ENCODE data around the gene ERLIN1.
A peak's percentile ranks its signal among the peaks of the same experiment; 100 is the strongest.
"Not testable (repeated sequence)": the region's sequence is repeated elsewhere in the genome, so short reads cannot be mapped to it uniquely, and the experiment has no call there.

ERLIN1 gene

GRCh38 chr10:100131571-100131970, 54.3 kb downstream of the ERLIN1 start:
- no peak for DNase-seq

- DNase-seq: no peak
These were observed 55.0 kb downstream of the ERLIN1 start for GRCh38 chr10:100130831-100131230.

DNA sequence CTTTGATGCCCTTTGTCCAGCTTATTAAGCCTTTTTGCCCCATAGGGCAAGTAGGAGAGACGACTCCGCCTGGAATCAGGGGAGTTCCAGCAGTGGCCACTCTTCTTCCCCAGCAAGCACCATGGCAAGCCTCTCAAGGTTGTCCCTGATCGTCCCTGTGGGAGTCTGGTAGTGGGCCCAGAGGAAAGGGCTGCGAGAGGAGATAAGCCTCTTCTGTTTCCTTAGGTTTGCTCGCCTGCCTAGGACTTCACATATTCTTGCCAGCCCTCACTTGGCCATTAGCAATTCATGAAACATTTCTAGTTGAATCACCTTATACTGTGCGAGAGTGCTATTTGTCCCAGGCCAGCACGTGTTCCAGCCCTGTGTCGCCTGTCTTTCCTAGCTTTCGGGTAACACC, 56.4 kb downstream of the ERLIN1 start:
- no peak for DNase-seq

- no peak for DNase-seq
These were observed 56.9 kb downstream of the ERLIN1 start for GRCh38 chr10:100128951-100129350.

GRCh38 chr10:100125335-100125734, 60.5 kb downstream of the ERLIN1 start:
- DNase-seq: not testable (repeated sequence)

DNA sequence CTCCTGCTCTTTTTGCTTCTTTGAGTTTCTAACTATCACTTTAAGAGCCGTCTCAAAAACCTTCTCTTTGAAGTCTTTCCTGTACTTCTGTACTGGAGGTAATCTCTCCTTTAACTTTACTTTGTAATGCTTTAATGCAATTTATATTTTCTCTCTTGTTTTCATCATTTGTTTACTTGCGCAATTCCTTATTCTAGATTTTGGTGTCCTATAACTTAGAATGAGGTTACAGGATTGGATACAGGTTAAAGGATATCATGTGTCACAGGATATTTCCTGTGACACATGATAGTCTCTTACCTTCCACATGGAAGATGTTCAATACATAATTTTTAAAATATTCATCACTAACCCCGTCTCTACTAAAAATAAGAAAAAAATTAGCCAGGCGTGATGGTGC, 61.7 kb downstream of the ERLIN1 start:
- no peak for DNase-seq

GRCh38 chr10:100122780-100123179, 63.0 kb downstream of the ERLIN1 start:
- DNase-seq: no peak

DNA sequence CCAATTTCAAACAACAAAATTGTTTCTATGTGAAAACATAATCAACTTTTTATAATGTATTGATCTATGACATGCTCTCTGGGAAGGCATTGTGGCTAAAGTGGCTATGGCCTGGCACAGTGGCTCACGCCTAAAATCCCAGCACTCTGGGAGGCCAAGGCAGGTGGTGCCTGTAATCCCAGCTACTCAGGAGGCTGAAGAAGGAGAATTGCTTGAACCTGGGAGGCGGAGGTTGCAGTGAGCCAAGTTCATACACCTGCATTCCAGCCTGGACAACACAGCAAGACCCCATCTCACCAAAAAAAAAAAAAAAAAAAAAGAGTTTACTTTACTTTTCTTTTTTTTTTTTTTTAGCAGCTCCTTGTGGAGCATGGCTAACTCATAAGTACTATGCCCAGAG, 65.3 kb downstream of the ERLIN1 start:
- DNase-seq: no peak

DNA sequence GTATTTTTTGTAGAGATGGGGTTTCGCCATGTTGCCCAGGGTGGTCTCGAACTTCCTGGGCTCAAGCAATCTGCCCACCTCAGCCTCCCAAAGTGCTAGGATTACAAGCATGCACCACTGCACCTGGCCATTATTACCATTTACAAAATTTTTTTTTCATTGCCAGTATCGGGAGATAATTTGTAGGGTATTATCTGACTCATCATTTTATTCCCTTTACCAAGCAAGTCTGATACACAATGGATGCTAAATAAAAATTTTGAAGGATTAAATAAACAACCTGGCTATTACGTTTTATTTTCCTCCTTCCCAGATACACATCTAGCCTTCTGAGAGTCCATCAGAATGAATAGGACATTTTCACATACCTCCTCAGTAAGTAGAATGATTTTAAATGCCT, 66.1 kb downstream of the ERLIN1 start:
- DNase-seq: no peak

GRCh38 chr10:100114976-100115770, 70.7 kb downstream of the ERLIN1 start:
- no peak for DNase-seq

GRCh38 chr10:100114460-100114859, 71.4 kb downstream of the ERLIN1 start:
- no peak for DNase-seq

DNA sequence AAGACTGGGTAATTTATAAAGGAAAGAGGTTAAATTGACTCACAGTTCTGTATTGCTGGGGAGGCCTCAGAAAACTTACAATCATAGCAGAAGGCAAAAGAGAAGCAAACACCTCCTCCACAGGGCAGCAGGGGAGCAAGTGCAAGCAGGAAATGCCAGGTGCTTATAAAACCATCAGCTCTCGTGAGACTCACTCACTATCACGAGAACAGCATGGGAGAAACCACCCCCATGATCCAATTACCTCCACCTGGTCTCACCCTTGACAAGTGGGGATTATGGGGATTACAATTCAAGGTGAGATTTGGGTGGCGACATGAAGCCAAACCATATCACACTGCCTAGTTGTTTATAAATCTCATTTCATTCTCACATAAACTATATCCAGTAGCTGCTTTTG, 76.2 kb downstream of the ERLIN1 start:
- no peak for DNase-seq

- no peak for DNase-seq
These were observed 79.0 kb downstream of the ERLIN1 start for GRCh38 chr10:100106865-100107264.

GRCh38 chr10:100104300-100104699, 81.5 kb downstream of the ERLIN1 start:
- DNase-seq: no peak

DNA sequence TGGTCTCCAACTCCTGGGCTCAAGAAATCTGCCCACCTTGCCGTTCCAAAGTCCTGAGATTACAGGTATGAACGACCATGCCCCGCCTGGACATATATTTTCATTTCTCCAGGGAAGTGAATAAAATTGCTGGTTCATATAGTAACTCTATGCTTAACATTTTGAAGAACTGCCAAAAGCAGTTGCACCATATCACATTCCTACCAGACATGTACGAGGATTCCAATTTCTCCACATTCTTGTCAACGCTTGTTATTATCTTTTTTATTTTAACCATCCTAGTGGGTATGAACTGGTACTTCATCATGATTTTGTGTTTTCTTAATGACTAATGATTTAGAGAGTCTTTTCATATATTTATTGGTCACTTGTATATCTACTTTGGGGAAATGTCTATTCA, 82.2 kb downstream of the ERLIN1 start:
- no peak for DNase-seq

DNA sequence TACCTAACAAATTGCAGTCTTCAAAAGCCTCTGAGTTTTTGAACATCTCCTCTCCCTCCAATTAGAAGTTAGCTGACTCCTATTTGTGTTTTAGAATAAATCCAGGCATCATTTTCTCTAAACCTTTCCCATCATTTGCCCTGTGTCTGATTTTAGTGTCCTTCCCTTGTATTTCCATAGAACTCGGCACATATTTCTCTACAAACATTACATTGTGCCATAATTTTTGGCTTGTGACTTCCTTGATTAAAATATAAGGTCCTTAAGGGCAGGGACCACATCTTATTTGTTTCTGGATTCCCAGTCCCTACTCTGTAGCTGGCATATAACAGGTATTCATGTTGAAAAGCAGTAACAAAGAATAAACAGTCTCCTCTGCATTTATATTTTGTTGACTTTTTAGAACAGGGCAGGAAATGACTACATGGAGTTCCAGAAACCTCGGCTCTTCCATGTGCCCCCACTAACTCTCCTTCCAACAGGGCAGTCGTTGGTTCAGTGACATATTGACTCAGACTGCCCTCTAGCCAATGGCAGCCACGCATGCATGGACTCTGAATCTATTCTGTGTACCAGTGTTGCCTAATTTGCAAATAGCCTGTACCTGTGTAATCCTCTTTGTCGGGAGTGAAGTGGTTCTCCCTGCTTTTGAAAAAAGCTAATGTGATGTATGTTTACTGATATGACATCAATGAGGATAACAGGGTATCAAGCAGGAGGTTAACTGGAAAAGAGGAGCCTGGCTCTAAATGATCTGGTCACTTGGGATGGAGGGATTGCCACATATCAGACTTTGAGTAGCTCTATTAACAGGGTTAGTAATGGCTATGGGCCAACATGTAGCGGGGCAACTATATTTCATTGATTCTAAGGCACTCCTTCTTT, 84.4 kb downstream of the ERLIN1 start:
- no peak for DNase-seq

GRCh38 chr10:100100651-100101184, 85.1 kb downstream of the ERLIN1 start:
- peak; percentile 46 for DNase-seq

All from GDM1 (cell line).